ENCODE results near the gene KCNQ1. TPM values are rescaled to one million over a fixed set of nuclear protein-coding genes. Genes with fewer than 3 reads are reported as not detected.

The KCNQ1 gene
- total and polyA plus RNA-seq, 2 of the 13 experiments (the other 11 are each of a cell fraction or from before 2014, with no cell fraction given): 0.02 to 0.08 TPM

- Histone ChIP-seq H3K4me1 (ENCODE audit: insufficient read depth, low read length) (peaks cover 24% of the 10 kb centered on the region), H4K20me1 (ENCODE audit: insufficient read depth, low read length) (no peaks in the 10 kb centered on the region), H3K9ac (ENCODE audit: insufficient read depth, low read depth, low read length) (peak overlapping the region; percentile 88; the same call in 1 of the 2 replicates), H3K27ac (ENCODE audit: extremely low read length, insufficient read depth, low read length) (peak overlapping the region; percentile 72), H3K4me2 (ENCODE audit: low read depth, low read length) (peak overlapping the region; percentile 91), H3K36me3 (replicated peaks in 1 of 2; ENCODE audit: control insufficient read depth in 1 of 2, insufficient read depth in 2 of 2, low read length in 2 of 2) (peaks cover 5% of the 10 kb centered on the region in 2 experiments; a peak in 1 of 5 replicates), H3K4me3 (replicated peaks in 1 of 3; ENCODE audit: insufficient read depth in 1 of 3, low read depth in 2 of 3, low read length in 3 of 3) (peak overlapping the region; percentile 73 to 93 (median 75)), H3K9me3 (ENCODE audit: low read length) (no peaks in the 10 kb centered on the region), H3K27me3 (ENCODE audit: control insufficient read depth in 1 of 2, insufficient read depth in 2 of 2, low read length in 2 of 2) (peaks cover 0 to 7% of the 10 kb centered on the region in 2 experiments; a peak in 2 of 5 replicates), H2AFZ (ENCODE audit: low read length) (no peak overlapping the region), H3K79me2 (ENCODE audit: insufficient read depth, low read length) (peaks cover 14% of the 10 kb centered on the region)
- intact Hi-C loops (cut with micrococcal nuclease; ENCODE audit: unreplicated experiment) (no loop called here), in situ Hi-C loops (cut with HindIII; ENCODE audit: extremely low pct_ligation_motif_present, low pct_unique_long_range_greater_than_20kb) (no loop called here)
- ChIA-PET POLR2A (interaction anchor here (3.4 kb wide), 1 partner anchor 12 kb away, joined by 49 read pairs; no protein-coding TSS in a partner anchor), CTCF (ENCODE audit: low intra/inter-chr PET ratio, low total read pairs) (interaction anchor here (3.9 kb wide), 1 partner anchor 21 kb away, joined by 55 read pairs; no protein-coding TSS in a partner anchor)
- ATAC-seq (no peak), FAIRE-seq (no peak), DNase-seq (ENCODE audit: low spot score) (no peak)
- TF ChIP-seq RFX5 (IDR thresholded peaks at IDR 0.05; ENCODE audit: low read depth, low read length): no peak
- TF ChIP-seq STAG1 (CRISPR knock-in tag; IDR thresholded peaks at IDR 0.05): peak; percentile 21; the same call in 1 of the 2 replicates
- no peak for TF ChIP-seq MATR3 (CRISPR knock-in tag; IDR thresholded peaks at IDR 0.05)
- TF ChIP-seq RFXAP (CRISPR knock-in tag; IDR thresholded peaks at IDR 0.05; ENCODE audit: borderline replicate concordance): no peak
- TF ChIP-seq ZFP82 (CRISPR knock-in tag; IDR thresholded peaks at IDR 0.05; ENCODE audit: borderline replicate concordance): no peak
- no peak for TF ChIP-seq ZNF543 (CRISPR knock-in tag; IDR thresholded peaks at IDR 0.05)
- TF ChIP-seq PAWR (CRISPR knock-in tag; IDR thresholded peaks at IDR 0.05; ENCODE audit: borderline replicate concordance): no peak
- peak; percentile 47 for TF ChIP-seq CTCF (CRISPR knock-in tag; IDR thresholded peaks at IDR 0.05)
- TF ChIP-seq IRX3 (CRISPR knock-in tag; IDR thresholded peaks at IDR 0.05; ENCODE audit: borderline replicate concordance, low read depth): no peak
- TF ChIP-seq CEBPB (IDR thresholded peaks at IDR 0.05; ENCODE audit: borderline replicate concordance, low read depth, low read length): no peak
- TF ChIP-seq TCF7L2 (IDR thresholded peaks at IDR 0.05; ENCODE audit: low read depth, low read length): no peak
- TF ChIP-seq RNF219 (CRISPR knock-in tag; IDR thresholded peaks at IDR 0.05): no peak
- no peak; the same call in 1 of the 2 replicates for TF ChIP-seq POLR2G (IDR thresholded peaks at IDR 0.05; ENCODE audit: low read depth, low read length)
- TF ChIP-seq LRRFIP1 (CRISPR knock-in tag; conservative IDR thresholded peaks at IDR 0.05): no peak
- no peak for TF ChIP-seq MED8 (CRISPR knock-in tag; IDR thresholded peaks at IDR 0.05; ENCODE audit: insufficient replicate concordance)
- TF ChIP-seq THAP8 (CRISPR knock-in tag; IDR thresholded peaks at IDR 0.05; ENCODE audit: borderline replicate concordance): no peak
- BruUV-seq (replicated peaks): no TSS peak
- 58% methylated on average over 6 of the region's 7 CpGs for WGBS (ENCODE audit: low lambda C conversion rate)
Measured at GRCh38 chr11:2398664-2399355, 46.0 kb upstream of the KCNQ1 start.

Measured in HepG2 (cell line).